ENCODE measurements around the gene THAP10. TPM values are rescaled to one million over a fixed set of nuclear protein-coding genes. Genes with fewer than 3 reads are reported as not detected.
"Not testable (repeated sequence)": the region's sequence is repeated elsewhere in the genome, so short reads cannot be mapped to it uniquely, and the experiment has no call there.

The THAP10 gene
- total RNA-seq, 3 donors from 2014 or later, result 1.2 to 2.7 (median 1.6) TPM

DNA sequence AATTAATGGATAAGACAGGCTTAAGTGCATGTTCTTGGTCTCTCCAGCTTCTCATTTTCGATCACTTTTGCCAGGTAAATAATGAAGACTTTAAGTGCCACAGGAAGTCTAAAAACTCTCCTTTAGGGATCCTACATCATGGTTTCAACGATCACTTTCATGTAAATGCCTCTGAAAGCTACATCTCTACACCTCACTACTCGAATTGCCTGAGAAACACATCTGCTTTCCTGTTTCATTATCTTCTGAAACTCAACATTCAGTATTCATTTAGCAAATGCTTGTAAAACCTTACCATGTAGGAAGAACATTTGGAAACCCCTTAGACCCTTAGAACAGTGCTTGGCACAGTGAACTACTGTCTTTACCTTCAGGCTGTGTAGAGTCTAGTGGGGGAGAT is 16.2 kb downstream of the THAP10 start:
- Histone ChIP-seq H3K36me3 (ENCODE audit: low read depth) (no peaks in the 10 kb centered on the region), H3K4me1 (ENCODE audit: low read depth) (no peaks in the 10 kb centered on the region), H3K9me3 (no peaks in the 10 kb centered on the region), H3K4me3 (no peak overlapping the region)
- intact Hi-C loops (cut with DNase I, micrococcal nuclease), result no loop called here
- DNase-seq (no peak), ATAC-seq (no peak)
- TF ChIP-seq, protein P1, sequence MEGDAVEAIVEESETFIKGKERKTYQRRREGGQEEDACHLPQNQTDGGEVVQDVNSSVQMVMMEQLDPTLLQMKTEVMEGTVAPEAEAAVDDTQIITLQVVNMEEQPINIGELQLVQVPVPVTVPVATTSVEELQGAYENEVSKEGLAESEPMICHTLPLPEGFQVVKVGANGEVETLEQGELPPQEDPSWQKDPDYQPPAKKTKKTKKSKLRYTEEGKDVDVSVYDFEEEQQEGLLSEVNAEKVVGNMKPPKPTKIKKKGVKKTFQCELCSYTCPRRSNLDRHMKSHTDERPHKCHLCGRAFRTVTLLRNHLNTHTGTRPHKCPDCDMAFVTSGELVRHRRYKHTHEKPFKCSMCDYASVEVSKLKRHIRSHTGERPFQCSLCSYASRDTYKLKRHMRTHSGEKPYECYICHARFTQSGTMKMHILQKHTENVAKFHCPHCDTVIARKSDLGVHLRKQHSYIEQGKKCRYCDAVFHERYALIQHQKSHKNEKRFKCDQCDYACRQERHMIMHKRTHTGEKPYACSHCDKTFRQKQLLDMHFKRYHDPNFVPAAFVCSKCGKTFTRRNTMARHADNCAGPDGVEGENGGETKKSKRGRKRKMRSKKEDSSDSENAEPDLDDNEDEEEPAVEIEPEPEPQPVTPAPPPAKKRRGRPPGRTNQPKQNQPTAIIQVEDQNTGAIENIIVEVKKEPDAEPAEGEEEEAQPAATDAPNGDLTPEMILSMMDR (IDR thresholded peaks at IDR 0.05), result no peak

GRCh38 chr15:70875001-70875782 is 17.0 kb downstream of the THAP10 start:
- Histone ChIP-seq H3K36me3 (ENCODE audit: low read depth) (no peaks in the 10 kb centered on the region), H3K4me1 (ENCODE audit: low read depth) (no peaks in the 10 kb centered on the region), H3K4me3 (no peak overlapping the region), H3K9me3 (no peaks in the 10 kb centered on the region)
- TF ChIP-seq, protein P1 (IDR thresholded peaks at IDR 0.05), result no peak
- ATAC-seq (no peak), DNase-seq (no peak)
- intact Hi-C loops (cut with DNase I, micrococcal nuclease), result no loop called here

- DNase-seq, result no peak
- Histone ChIP-seq H3K9me3 (no peaks in the 10 kb centered on the region), H3K4me1 (ENCODE audit: low read depth) (no peaks in the 10 kb centered on the region), H3K4me3 (no peak overlapping the region), H3K36me3 (ENCODE audit: low read depth) (no peaks in the 10 kb centered on the region)
- TF ChIP-seq, protein P1 (IDR thresholded peaks at IDR 0.05), result no peak
- intact Hi-C loops (cut with DNase I, micrococcal nuclease), result no loop called here
- no peak for ATAC-seq
Observed at GRCh38 chr15:70873232-70874054, 18.8 kb downstream of the THAP10 start.

DNA sequence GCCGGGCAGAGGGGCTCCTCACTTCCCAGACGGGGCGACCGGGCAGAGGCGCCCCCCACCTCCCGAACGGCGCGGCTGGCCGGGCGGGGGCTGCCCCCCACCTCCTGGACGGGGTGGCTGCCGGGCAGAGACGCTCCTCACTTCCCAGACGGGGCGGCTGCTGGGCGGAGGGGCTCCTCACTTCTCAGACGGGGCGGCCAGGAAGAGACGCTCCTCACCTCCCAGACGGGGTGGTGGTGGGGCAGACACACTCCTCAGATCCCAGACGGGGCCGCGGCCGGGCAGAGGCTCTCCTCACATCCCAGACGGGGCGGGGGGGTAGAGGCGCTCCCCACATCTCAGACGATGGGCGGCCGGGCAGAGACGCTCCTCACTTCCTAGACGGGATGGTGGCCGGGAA is 20.7 kb downstream of the THAP10 start:
- H3K9me3 ChIP-seq; H3K4me1 ChIP-seq (ENCODE audit: low read depth); intact Hi-C loops (cut with DNase I, micrococcal nuclease); H3K4me3 ChIP-seq; DNase-seq; H3K36me3 ChIP-seq (ENCODE audit: low read depth); ATAC-seq: not testable (repeated sequence)

GRCh38 chr15:70870051-70870450 is 22.2 kb downstream of the THAP10 start:
- H3K4me1 ChIP-seq (ENCODE audit: low read depth), result no peaks in the 10 kb centered on the region
- no peak overlapping the region for H3K4me3 ChIP-seq
- TF ChIP-seq, protein P1 (IDR thresholded peaks at IDR 0.05), result no peak
- DNase-seq (no peak), ATAC-seq (no peak)
- H3K36me3 ChIP-seq (ENCODE audit: low read depth), result no peaks in the 10 kb centered on the region
- intact Hi-C loops (cut with DNase I, micrococcal nuclease), result no loop called here
- no peaks in the 10 kb centered on the region for H3K9me3 ChIP-seq

DNA sequence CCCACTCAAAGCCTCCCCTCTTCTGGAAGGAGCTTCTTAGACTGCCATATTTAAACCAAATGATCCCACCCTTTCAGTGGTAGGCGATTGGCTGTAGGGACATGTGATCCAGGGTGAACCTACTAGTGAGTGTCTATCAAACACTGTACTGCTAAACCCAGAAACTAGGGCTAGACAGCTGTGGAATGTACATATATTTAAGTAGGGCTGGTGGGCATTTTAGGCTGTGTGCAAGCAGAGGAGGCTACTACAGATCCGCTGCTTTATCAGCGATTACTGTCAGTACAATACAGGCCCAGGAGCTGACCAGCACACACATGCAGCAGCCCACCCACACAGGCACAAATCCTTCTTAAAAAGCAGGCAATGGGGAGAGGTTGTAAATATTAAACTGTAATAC is 22.9 kb downstream of the THAP10 start:
- H3K36me3 ChIP-seq (ENCODE audit: low read depth), result no peaks in the 10 kb centered on the region
- H3K4me3 ChIP-seq, result no peak overlapping the region
- ATAC-seq (no peak), DNase-seq (no peak)
- no peaks in the 10 kb centered on the region for H3K4me1 ChIP-seq (ENCODE audit: low read depth)
- intact Hi-C loops (cut with DNase I, micrococcal nuclease), result no loop called here
- TF ChIP-seq, protein P1 (IDR thresholded peaks at IDR 0.05), result no peak
- H3K9me3 ChIP-seq, result no peaks in the 10 kb centered on the region
